Endothelial cell of umbilical vein (primary cell): ENCODE measurements around the gene SMPX. TPM values are rescaled to one million over a fixed set of nuclear protein-coding genes. Genes with fewer than 3 reads are reported as not detected.

Source experiments
- BruUV-seq: library from RNA; stranded (reverse); fragments of 400-500 nt; replicated peaks from 2 replicates; lab custom pipeline; 2021; lab: Mats Ljungman, UMichigan
- CTCF ChIA-PET: fragments of 300-600, 350-600 bp; sonication (Branson Sonifier 250); formaldehyde crosslinking; loops from one replicate; lab custom pipeline; 2021; ENCODE audit warnings: antibody characterized with exemption, inconsistent platforms; lab: Charles Lee
- POLR2A ChIA-PET: fragments of 300-600, 350-600 bp; sonication (Branson Sonifier 250); formaldehyde crosslinking; loops from one replicate; lab custom pipeline; 2021; ENCODE audit warnings: antibody characterized with exemption, inconsistent platforms; lab: Charles Lee
- DNase-seq: peaks from one replicate; pipeline ENCODE4 v3.0.0-alpha.2; 2011; ENCODE audit warnings: low read depth, low spot score
- FAIRE-seq: peaks from 2 replicates; lab custom pipeline; 2011; peaks lifted over from hg19 to GRCh38; lab: Jason Lieb, UNC
- H2AFZ ChIP-seq: 2 replicates; pipeline ENCODE4 v1.6.0; 2012; ENCODE audit warnings: low read depth, low read length, control low read depth, inconsistent platforms
- H3K27ac ChIP-seq: 2 replicates; pipeline ENCODE4 v1.5.1; 2011; ENCODE audit warnings: low read depth, mild to moderate bottlenecking, control low read depth, low read length, moderate library complexity; ENCODE audit not compliant: insufficient read depth
- H3K27me3 ChIP-seq, 2 experiments: 2 replicates each; pipeline versions ENCODE4 v1.6.0 to v1.6.1; 2011; ENCODE audit warnings: low read length in 2 of 2, mixed read lengths in 1 of 2; ENCODE audit not compliant: control insufficient read depth in 2 of 2, insufficient read depth in 2 of 2
- H3K36me3 ChIP-seq, 2 experiments: 2 replicates in 1 of 2; 3 replicates in 1 of 2; pipeline ENCODE4 v1.5.1; 2011; ENCODE audit warnings: low read length in 2 of 2, mild to moderate bottlenecking in 1 of 2, moderate library complexity in 1 of 2; ENCODE audit not compliant: control insufficient read depth in 2 of 2, insufficient read depth in 2 of 2; ENCODE audit errors: extremely low read depth in 1 of 2
- H3K4me1 ChIP-seq: 3 replicates; pipeline ENCODE4 v1.5.1; 2011; ENCODE audit warnings: mild to moderate bottlenecking, low read length; ENCODE audit not compliant: control insufficient read depth, insufficient read depth; ENCODE audit errors: extremely low read depth
- H3K4me2 ChIP-seq: 2 replicates; pipeline ENCODE4 v1.6.1; 2011; ENCODE audit warnings: low read length, control low read depth, mixed read lengths; ENCODE audit not compliant: insufficient read depth
- H3K4me3 ChIP-seq, 3 experiments: fragments of 200-600 bp in 1 of 3; sonication (generic), shearing (Covaris generic) in 1 of 3; replicated peaks in 1 of 3; 2 replicates each; pipeline ENCODE4 v1.5.1; 2011 to 2016; ENCODE audit warnings: control low read depth in 3 of 3, low read length in 3 of 3, mild to moderate bottlenecking in 2 of 3, inconsistent platforms in 1 of 3, low read depth in 1 of 3, moderate library complexity in 1 of 3; ENCODE audit not compliant: insufficient read depth in 1 of 3
- H3K79me2 ChIP-seq: 2 replicates; pipeline ENCODE4 v1.6.0; 2012; ENCODE audit warnings: low read length, inconsistent platforms; ENCODE audit not compliant: control insufficient read depth, insufficient read depth
- H3K9ac ChIP-seq: replicated peaks from 2 replicates; pipeline ENCODE3; 2011; ENCODE audit warnings: low read length, control low read depth; ENCODE audit not compliant: insufficient read depth; ENCODE audit errors: extremely low read depth
- H3K9me1 ChIP-seq: replicated peaks from 3 replicates; pipeline ENCODE4 v1.6.0; 2011; ENCODE audit warnings: mild to moderate bottlenecking, low read length; ENCODE audit not compliant: control insufficient read depth, insufficient read depth; ENCODE audit errors: extremely low read depth
- H3K9me3 ChIP-seq: replicated peaks from 2 replicates; pipeline ENCODE4 v1.5.1; 2012; ENCODE audit warnings: low read length, inconsistent platforms; ENCODE audit not compliant: control insufficient read depth, insufficient read depth
- H4K20me1 ChIP-seq: replicated peaks from 2 replicates; pipeline ENCODE3; 2011; ENCODE audit warnings: mild to moderate bottlenecking, low read length; ENCODE audit not compliant: control insufficient read depth, insufficient read depth; ENCODE audit errors: extremely low read depth
- CTCF ChIP-seq, 2 donors: IDR thresholded peaks; 1 replicate in 1 of 2; 2 replicates in 1 of 2; pipeline ENCODE4 v1.5.1; 2011; ENCODE audit warnings: low read length in 2 of 2, mild to moderate bottlenecking in 2 of 2, moderate library complexity in 2 of 2, control low read depth in 1 of 2, inconsistent platforms in 1 of 2, low read depth in 1 of 2; ENCODE audit not compliant: insufficient read depth in 1 of 2; ENCODE audit errors: extremely low read depth in 1 of 2
- GATA2 ChIP-seq: IDR thresholded peaks from 2 replicates; pipeline ENCODE4 v1.7.0; 2011; ENCODE audit warnings: low read depth, mild to moderate bottlenecking, moderate library complexity, mixed read lengths, low read length; ENCODE audit not compliant: insufficient read length, insufficient read depth
- JUN ChIP-seq: IDR thresholded peaks from 2 replicates; pipeline ENCODE4 v1.6.1; 2011; ENCODE audit warnings: borderline replicate concordance, low read depth; ENCODE audit not compliant: insufficient read length, insufficient read depth
- MAX ChIP-seq: IDR thresholded peaks from 2 replicates; pipeline ENCODE4 v1.6.1; 2011; ENCODE audit not compliant: insufficient read depth, insufficient read length
- MYC ChIP-seq: IDR thresholded peaks from one replicate; pipeline ENCODE4 v1.6.1; 2011; ENCODE audit warnings: mild to moderate bottlenecking, low read depth, low read length
- POLR2A ChIP-seq: IDR thresholded peaks from 2 replicates; pipeline ENCODE4 v1.6.1; 2012; ENCODE audit warnings: low read depth, mild to moderate bottlenecking, control low read depth, low read length
- dilution Hi-C: fragments of 300-500 bp; cut with MboI; formaldehyde crosslinking; loops from one replicate; pipeline ENCODE4 v1.15.0; 2019; ENCODE audit warnings: low sequenced_read_pairs; ENCODE audit not compliant: extremely low pct_ligation_motif_present
- intact Hi-C: fragments of 100-400 bp; cut with micrococcal nuclease; formaldehyde crosslinking; loops from one replicate; pipeline ENCODE4 v1.10.0; 2022
- polyA plus RNA-seq, 4 experiments: library from polyadenylated mRNA; depleted of rRNA in 3 of 4; stranded (reverse) in 3 of 4; unstranded in 1 of 4; fragments of >200 nt; gene quantifications; 2 replicates each; pipeline versions ENCODE4 v1.2.1 to v1.2.3, GENCODE V29; 2011 to 2012; ENCODE audit warnings: missing spikeins in 1 of 4
- total RNA-seq: library from RNA; stranded (reverse); gene quantifications from 2 replicates; pipeline ENCODE4 v1.2.3, GENCODE V29; 2021

The SMPX gene
- total and polyA plus RNA-seq, 2 donors (not counting 3 experiments of a cell fraction or from before 2014, with no cell fraction given), result not detected

GRCh38 chrX:21744060-21744459, 13.9 kb downstream of the SMPX start:
- H3K4me2 ChIP-seq, result no peak overlapping the region
- no peaks in the 10 kb centered on the region for H3K9me1 ChIP-seq
- BruUV-seq, result no TSS peak
- no peaks in the 10 kb centered on the region for H3K9me3 ChIP-seq
- H3K27ac ChIP-seq, result no peak overlapping the region
- dilution Hi-C loops, result no loop called here
- no peak overlapping the region for H2AFZ ChIP-seq
- POLR2A ChIA-PET, result no interaction called here
- DNase-seq (no peak), FAIRE-seq (no peak)
- H3K4me3 ChIP-seq, result no peak overlapping the region
- TF ChIP-seq GATA2 (no peak), MYC (no peak), CTCF (IDR thresholded peaks at IDR 0.05; ENCODE audit: extremely low read depth in 1 of 2, insufficient read depth in 1 of 2, low read depth in 1 of 2, low read length in 2 of 2) (no peak), MAX (no peak), JUN (no peak), POLR2A (no peak)
- peaks cover 0 to 9% of the 10 kb centered on the region in 2 experiments for H3K27me3 ChIP-seq
- H4K20me1 ChIP-seq, result no peaks in the 10 kb centered on the region
- intact Hi-C loops, result no loop called here
- H3K36me3 ChIP-seq, result no peaks in the 10 kb centered on the region
- peaks cover 6% of the 10 kb centered on the region for H3K4me1 ChIP-seq
- H3K79me2 ChIP-seq, result no peaks in the 10 kb centered on the region
- CTCF ChIA-PET, result interaction anchor here (3.4 kb wide), 1 partner anchor 1214 kb away, joined by 18 read pairs; no protein-coding TSS in a partner anchor
- H3K9ac ChIP-seq, result no peak overlapping the region
